Measurements from ENCODE around the gene SLC16A12.

DNA sequence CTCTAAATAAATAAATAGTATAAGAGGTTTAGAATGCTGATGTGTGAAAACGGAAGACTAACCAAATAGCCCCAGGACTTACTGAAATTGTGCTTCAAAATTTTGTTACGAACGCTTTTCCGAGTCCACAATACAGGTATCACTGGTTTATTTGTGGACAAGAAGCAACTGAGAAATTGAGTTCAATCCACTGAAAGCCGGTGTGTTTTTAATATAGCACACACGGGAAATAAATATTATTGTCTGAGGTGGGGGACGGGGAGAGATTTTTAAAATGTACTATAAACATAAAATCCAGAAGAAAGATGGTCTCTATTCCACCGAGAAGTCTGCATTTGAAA lies 598 bp downstream of the SLC16A12 start:
- TF ChIP-seq EZH2 (IDR thresholded peaks at IDR 0.05; ENCODE audit: borderline replicate concordance) (peak; percentile 62), EZH2phosphoT487 (IDR thresholded peaks at IDR 0.05; ENCODE audit: low read depth, severe bottlenecking, unreplicated experiment) (peak; percentile 73)

All from hepatocyte (in vitro differentiated cells).